ENCODE data around the gene TBC1D22A. TPM values are rescaled to one million over a fixed set of nuclear protein-coding genes. Genes with fewer than 3 reads are reported as not detected.

TBC1D22A gene
- polyA plus RNA-seq, 1 of the 3 experiments (the other 2 are of a cell fraction) = 16.5 TPM

DNA sequence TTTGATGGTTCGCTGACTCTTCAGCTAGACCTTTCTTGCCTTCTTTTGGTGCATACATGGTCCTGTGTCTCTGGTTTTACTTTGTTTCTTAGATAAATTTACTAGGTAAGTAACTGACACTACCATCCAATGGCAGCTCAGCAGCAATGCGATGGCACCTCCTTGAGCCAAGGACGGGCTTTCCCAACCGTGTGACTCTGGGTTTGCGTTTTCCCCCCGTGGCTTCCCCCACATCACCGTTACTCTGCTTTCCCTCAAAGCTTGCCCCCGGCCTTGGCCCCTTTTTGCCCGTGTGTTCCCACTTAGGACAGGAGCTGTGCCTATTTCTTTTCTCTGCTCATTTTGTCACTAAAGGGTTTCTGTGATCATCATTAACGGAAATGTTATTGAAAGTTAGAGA, 41.5 kb downstream of the TBC1D22A start (continued):
- TF ChIP-seq FOXJ3 (CRISPR knock-in tag; IDR thresholded peaks at IDR 0.05) (no peak), EP300 (IDR thresholded peaks at IDR 0.05; ENCODE audit: borderline replicate concordance in 1 of 2, low read depth in 1 of 2, low read length in 1 of 2) (no peak), FOSL2 (IDR thresholded peaks at IDR 0.05; ENCODE audit: borderline replicate concordance, low read depth) (no peak), RAD21 (IDR thresholded peaks at IDR 0.05; ENCODE audit: low read length) (no peak), YY1 (IDR thresholded peaks at IDR 0.05; ENCODE audit: low read depth) (no peak), RFX5 (IDR thresholded peaks at IDR 0.05; ENCODE audit: low read length) (no peak)
- TF ChIP-seq, protein P1, sequence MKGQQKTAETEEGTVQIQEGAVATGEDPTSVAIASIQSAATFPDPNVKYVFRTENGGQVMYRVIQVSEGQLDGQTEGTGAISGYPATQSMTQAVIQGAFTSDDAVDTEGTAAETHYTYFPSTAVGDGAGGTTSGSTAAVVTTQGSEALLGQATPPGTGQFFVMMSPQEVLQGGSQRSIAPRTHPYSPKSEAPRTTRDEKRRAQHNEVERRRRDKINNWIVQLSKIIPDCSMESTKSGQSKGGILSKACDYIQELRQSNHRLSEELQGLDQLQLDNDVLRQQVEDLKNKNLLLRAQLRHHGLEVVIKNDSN (IDR thresholded peaks at IDR 0.05; ENCODE audit: borderline replicate concordance, low read depth) = no peak
- TF ChIP-seq, protein P2, sequence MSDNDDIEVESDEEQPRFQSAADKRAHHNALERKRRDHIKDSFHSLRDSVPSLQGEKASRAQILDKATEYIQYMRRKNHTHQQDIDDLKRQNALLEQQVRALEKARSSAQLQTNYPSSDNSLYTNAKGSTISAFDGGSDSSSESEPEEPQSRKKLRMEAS (IDR thresholded peaks at IDR 0.05; ENCODE audit: low read depth) = no peak
- TF ChIP-seq, protein P3, sequence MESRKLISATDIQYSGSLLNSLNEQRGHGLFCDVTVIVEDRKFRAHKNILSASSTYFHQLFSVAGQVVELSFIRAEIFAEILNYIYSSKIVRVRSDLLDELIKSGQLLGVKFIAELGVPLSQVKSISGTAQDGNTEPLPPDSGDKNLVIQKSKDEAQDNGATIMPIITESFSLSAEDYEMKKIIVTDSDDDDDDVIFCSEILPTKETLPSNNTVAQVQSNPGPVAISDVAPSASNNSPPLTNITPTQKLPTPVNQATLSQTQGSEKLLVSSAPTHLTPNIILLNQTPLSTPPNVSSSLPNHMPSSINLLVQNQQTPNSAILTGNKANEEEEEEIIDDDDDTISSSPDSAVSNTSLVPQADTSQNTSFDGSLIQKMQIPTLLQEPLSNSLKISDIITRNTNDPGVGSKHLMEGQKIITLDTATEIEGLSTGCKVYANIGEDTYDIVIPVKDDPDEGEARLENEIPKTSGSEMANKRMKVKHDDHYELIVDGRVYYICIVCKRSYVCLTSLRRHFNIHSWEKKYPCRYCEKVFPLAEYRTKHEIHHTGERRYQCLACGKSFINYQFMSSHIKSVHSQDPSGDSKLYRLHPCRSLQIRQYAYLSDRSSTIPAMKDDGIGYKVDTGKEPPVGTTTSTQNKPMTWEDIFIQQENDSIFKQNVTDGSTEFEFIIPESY (IDR thresholded peaks at IDR 0.05; ENCODE audit: borderline replicate concordance, low read depth) = no peak
- TF ChIP-seq, protein P4, sequence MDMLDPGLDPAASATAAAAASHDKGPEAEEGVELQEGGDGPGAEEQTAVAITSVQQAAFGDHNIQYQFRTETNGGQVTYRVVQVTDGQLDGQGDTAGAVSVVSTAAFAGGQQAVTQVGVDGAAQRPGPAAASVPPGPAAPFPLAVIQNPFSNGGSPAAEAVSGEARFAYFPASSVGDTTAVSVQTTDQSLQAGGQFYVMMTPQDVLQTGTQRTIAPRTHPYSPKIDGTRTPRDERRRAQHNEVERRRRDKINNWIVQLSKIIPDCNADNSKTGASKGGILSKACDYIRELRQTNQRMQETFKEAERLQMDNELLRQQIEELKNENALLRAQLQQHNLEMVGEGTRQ (IDR thresholded peaks at IDR 0.05; ENCODE audit: borderline replicate concordance, low read depth, low read length) = no peak
- TF ChIP-seq, protein P5, sequence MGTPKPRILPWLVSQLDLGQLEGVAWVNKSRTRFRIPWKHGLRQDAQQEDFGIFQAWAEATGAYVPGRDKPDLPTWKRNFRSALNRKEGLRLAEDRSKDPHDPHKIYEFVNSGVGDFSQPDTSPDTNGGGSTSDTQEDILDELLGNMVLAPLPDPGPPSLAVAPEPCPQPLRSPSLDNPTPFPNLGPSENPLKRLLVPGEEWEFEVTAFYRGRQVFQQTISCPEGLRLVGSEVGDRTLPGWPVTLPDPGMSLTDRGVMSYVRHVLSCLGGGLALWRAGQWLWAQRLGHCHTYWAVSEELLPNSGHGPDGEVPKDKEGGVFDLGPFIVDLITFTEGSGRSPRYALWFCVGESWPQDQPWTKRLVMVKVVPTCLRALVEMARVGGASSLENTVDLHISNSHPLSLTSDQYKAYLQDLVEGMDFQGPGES (IDR thresholded peaks at IDR 0.05; ENCODE audit: low read depth, low read length) = no peak

DNA sequence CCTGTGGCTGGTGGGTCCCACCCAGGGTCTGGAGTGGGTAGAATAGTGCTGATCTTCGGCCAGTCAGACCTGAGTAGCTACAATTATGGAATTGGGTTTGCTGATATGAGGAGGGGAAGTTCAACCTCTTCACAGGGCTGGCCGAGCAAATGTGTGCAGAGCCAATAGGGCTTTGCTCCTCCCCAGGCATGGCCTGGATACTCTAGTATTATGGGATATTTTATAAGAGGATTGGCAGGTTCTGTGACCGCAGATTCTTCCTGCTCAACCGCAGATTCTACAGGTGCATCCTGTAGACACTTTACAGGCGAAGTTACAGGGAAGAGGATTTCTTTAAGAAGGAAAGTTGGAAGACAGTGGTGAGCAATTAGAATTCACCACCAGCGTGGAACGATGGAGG, 44.3 kb downstream of the TBC1D22A start:
- H3K9me2 ChIP-seq = no peaks in the 10 kb centered on the region
- no peak overlapping the region for H3K4me2 ChIP-seq
- H3K27me3 ChIP-seq (ENCODE audit: insufficient read depth) = no peaks in the 10 kb centered on the region
- WGBS (ENCODE audit: low lambda C conversion rate) = 96% methylated on average over 6 of the region's 7 CpGs
- no peak overlapping the region for H3K4me3 ChIP-seq (ENCODE audit: low read depth in 2 of 2, low read length in 1 of 2)
- TF ChIP-seq EP300 (IDR thresholded peaks at IDR 0.05; ENCODE audit: borderline replicate concordance in 1 of 2, low read depth in 1 of 2, low read length in 1 of 2) (no peak), RCOR1 (IDR thresholded peaks at IDR 0.05; ENCODE audit: low read length) (no peak), FOSL2 (IDR thresholded peaks at IDR 0.05; ENCODE audit: borderline replicate concordance, low read depth) (no peak), TCF12 (IDR thresholded peaks at IDR 0.05) (no peak), MXI1 (IDR thresholded peaks at IDR 0.05; ENCODE audit: low read depth, low read length) (no peak), MEF2A (IDR thresholded peaks at IDR 0.05; ENCODE audit: borderline replicate concordance, low read depth) (no peak)
- no peaks in the 10 kb centered on the region for H3K9me3 ChIP-seq
- peaks cover 4% of the 10 kb centered on the region; the same call in 1 of the 2 replicates for H3K79me2 ChIP-seq (ENCODE audit: insufficient read depth)
- POLR2A ChIA-PET = no interaction called here
- no peak overlapping the region for H3K27ac ChIP-seq (ENCODE audit: low read depth in 2 of 2, low read length in 1 of 2)
- H3K4me1 ChIP-seq (ENCODE audit: control insufficient read depth in 1 of 2, insufficient read depth in 2 of 2, low read depth in 1 of 2, low read length in 1 of 2) = no peaks in the 10 kb centered on the region; a peak in 1 of 4 replicates
- peaks cover 3% of the 10 kb centered on the region for H3F3A ChIP-seq (replicated peaks; ENCODE audit: insufficient read depth)
- DNase-seq = no peak
- H3K9ac ChIP-seq = no peak overlapping the region
- peaks cover 7% of the 10 kb centered on the region for H4K20me1 ChIP-seq (ENCODE audit: insufficient read depth)
- H2AFZ ChIP-seq (ENCODE audit: low read depth) = no peak overlapping the region
- peaks cover 3 to 5% of the 10 kb centered on the region in 2 experiments for H3K36me3 ChIP-seq (replicated peaks in 1 of 2; ENCODE audit: control insufficient read depth in 1 of 2, insufficient read depth in 2 of 2, low read length in 1 of 2)
- CTCF ChIA-PET = no interaction called here
